GM23338 (cell line): ENCODE measurements around the gene MYCN.
"Not testable (repeated sequence)": the region's sequence is repeated elsewhere in the genome, so short reads cannot be mapped to it uniquely, and the experiment has no call there.

Experiments used
- CREB1 ChIP-seq: fragments of 250-450 bp; sonication (Bioruptor Pico); IDR thresholded peaks from 2 replicates; pipeline ENCODE4 v1.5.0; 2020; ENCODE audit warnings: low read depth, mild to moderate bottlenecking, moderate library complexity
- EZH2 ChIP-seq: fragments of 200-600 bp; sonication (generic); IDR thresholded peaks from one replicate; pipeline ENCODE4 v1.8.0; 2017; ENCODE audit warnings: antibody characterized with exemption, mild to moderate bottlenecking, low read depth; ENCODE audit not compliant: unreplicated experiment
- EZH2phosphoT487 ChIP-seq: fragments of 200-600 bp; sonication (generic); IDR thresholded peaks from one replicate; pipeline ENCODE4 v1.8.1; 2018; ENCODE audit warnings: antibody characterized with exemption; ENCODE audit not compliant: unreplicated experiment
- JUNB ChIP-seq: IDR thresholded peaks from one replicate; pipeline ENCODE4 v1.6.1; 2016; ENCODE audit warnings: antibody characterized with exemption; ENCODE audit not compliant: unreplicated experiment
- POLR2AphosphoS5 ChIP-seq: IDR thresholded peaks from 2 replicates; pipeline ENCODE4 v1.6.1; 2016; ENCODE audit warnings: antibody characterized with exemption, low read depth
- STAT1 ChIP-seq: IDR thresholded peaks from one replicate; pipeline ENCODE4 v1.6.1; 2016; ENCODE audit warnings: antibody characterized with exemption; ENCODE audit not compliant: unreplicated experiment
- ZNF114 ChIP-seq: fragments of 250-450 bp; sonication (Bioruptor Pico); IDR thresholded peaks from 2 replicates; pipeline ENCODE4 v1.5.0; 2020; ENCODE audit warnings: mild to moderate bottlenecking, moderate library complexity
- ZNF331 ChIP-seq: fragments of 250-450 bp; sonication (Bioruptor Pico); IDR thresholded peaks from 2 replicates; pipeline ENCODE4 v1.5.0; 2020; ENCODE audit warnings: low read depth, mild to moderate bottlenecking, moderate library complexity
- TF ChIP-seq, protein P1 (sequence below), 2 experiments: fragments of 200-600 bp in 1 of 2; sonication (generic) in 1 of 2; conservative IDR thresholded peaks; 2 replicates each; pipeline versions ENCODE4 v1.5.1 to v1.6.1; 2016 to 2017; ENCODE audit warnings: antibody characterized with exemption in 2 of 2, low read depth in 2 of 2, mild to moderate bottlenecking in 2 of 2, moderate library complexity in 1 of 2
- TF ChIP-seq, protein P2 (sequence below): IDR thresholded peaks from 2 replicates; pipeline ENCODE4 v1.6.1; 2016; ENCODE audit warnings: antibody characterized with exemption
- TF ChIP-seq, protein P3 (sequence below): IDR thresholded peaks from one replicate; pipeline ENCODE4 v1.6.1; 2018; ENCODE audit warnings: antibody characterized with exemption; ENCODE audit not compliant: unreplicated experiment

DNA sequence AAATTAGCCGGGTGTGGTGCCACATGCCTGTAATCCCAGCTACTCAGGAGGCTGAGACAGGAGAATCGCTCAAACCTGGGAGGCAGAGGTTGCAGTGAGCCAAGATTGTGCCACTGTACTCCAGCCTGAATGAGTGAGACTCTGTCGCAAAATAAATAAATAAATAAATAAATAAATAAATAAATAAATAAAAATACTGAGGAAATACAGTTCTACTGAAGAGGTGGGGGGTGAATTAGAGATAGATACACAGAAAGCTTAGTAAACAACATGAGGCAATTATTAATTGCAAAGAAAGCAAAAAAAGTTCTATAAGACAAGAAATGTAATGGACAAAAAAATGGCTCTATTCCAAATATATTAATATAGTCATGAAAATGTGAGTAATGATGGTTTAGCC, 29.1 kb upstream of the MYCN start:
- TF ChIP-seq, protein P1, sequence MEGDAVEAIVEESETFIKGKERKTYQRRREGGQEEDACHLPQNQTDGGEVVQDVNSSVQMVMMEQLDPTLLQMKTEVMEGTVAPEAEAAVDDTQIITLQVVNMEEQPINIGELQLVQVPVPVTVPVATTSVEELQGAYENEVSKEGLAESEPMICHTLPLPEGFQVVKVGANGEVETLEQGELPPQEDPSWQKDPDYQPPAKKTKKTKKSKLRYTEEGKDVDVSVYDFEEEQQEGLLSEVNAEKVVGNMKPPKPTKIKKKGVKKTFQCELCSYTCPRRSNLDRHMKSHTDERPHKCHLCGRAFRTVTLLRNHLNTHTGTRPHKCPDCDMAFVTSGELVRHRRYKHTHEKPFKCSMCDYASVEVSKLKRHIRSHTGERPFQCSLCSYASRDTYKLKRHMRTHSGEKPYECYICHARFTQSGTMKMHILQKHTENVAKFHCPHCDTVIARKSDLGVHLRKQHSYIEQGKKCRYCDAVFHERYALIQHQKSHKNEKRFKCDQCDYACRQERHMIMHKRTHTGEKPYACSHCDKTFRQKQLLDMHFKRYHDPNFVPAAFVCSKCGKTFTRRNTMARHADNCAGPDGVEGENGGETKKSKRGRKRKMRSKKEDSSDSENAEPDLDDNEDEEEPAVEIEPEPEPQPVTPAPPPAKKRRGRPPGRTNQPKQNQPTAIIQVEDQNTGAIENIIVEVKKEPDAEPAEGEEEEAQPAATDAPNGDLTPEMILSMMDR (conservative IDR thresholded peaks at IDR 0.05; ENCODE audit: low read depth in 2 of 2), result not testable (repeated sequence)
- TF ChIP-seq, protein P2, sequence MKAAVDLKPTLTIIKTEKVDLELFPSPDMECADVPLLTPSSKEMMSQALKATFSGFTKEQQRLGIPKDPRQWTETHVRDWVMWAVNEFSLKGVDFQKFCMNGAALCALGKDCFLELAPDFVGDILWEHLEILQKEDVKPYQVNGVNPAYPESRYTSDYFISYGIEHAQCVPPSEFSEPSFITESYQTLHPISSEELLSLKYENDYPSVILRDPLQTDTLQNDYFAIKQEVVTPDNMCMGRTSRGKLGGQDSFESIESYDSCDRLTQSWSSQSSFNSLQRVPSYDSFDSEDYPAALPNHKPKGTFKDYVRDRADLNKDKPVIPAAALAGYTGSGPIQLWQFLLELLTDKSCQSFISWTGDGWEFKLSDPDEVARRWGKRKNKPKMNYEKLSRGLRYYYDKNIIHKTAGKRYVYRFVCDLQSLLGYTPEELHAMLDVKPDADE, result not testable (repeated sequence)
- TF ChIP-seq EZH2; POLR2AphosphoS5; JUNB; ZNF114 (CRISPR knock-in tag); EZH2phosphoT487; CREB1; ZNF331; STAT1: not testable (repeated sequence)
- TF ChIP-seq, protein P3, sequence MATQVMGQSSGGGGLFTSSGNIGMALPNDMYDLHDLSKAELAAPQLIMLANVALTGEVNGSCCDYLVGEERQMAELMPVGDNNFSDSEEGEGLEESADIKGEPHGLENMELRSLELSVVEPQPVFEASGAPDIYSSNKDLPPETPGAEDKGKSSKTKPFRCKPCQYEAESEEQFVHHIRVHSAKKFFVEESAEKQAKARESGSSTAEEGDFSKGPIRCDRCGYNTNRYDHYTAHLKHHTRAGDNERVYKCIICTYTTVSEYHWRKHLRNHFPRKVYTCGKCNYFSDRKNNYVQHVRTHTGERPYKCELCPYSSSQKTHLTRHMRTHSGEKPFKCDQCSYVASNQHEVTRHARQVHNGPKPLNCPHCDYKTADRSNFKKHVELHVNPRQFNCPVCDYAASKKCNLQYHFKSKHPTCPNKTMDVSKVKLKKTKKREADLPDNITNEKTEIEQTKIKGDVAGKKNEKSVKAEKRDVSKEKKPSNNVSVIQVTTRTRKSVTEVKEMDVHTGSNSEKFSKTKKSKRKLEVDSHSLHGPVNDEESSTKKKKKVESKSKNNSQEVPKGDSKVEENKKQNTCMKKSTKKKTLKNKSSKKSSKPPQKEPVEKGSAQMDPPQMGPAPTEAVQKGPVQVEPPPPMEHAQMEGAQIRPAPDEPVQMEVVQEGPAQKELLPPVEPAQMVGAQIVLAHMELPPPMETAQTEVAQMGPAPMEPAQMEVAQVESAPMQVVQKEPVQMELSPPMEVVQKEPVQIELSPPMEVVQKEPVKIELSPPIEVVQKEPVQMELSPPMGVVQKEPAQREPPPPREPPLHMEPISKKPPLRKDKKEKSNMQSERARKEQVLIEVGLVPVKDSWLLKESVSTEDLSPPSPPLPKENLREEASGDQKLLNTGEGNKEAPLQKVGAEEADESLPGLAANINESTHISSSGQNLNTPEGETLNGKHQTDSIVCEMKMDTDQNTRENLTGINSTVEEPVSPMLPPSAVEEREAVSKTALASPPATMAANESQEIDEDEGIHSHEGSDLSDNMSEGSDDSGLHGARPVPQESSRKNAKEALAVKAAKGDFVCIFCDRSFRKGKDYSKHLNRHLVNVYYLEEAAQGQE, result not testable (repeated sequence)
